Cardiac muscle cell (in vitro differentiated cells and primary cell): Measurements from ENCODE around the gene SENP3. TPM values are rescaled to one million over a fixed set of nuclear protein-coding genes. Genes with fewer than 3 reads are reported as not detected.

ENCODE experiments used
- DNase-seq, 2 donors: peaks; one replicate each; pipeline versions ENCODE4 v3.0.0 to v3.0.0-alpha.2; 2010 to 2017; ENCODE audit warnings: low read depth in 1 of 2, low spot score in 1 of 2
- H3K27ac ChIP-seq: fragments of 200-600 bp; sonication (generic); 2 replicates; pipeline ENCODE4 v1.5.1; 2016
- H3K27me3 ChIP-seq: fragments of 200-600 bp; sonication (generic); 2 replicates; pipeline ENCODE4 v1.6.0; 2016; ENCODE audit warnings: control low read depth
- H3K36me3 ChIP-seq: fragments of 200-600 bp; sonication (generic); 2 replicates; pipeline ENCODE4 v1.5.1; 2016; ENCODE audit warnings: control low read depth
- H3K4me1 ChIP-seq: fragments of 200-600 bp; sonication (generic); 2 replicates; pipeline ENCODE4 v1.8.1; 2017; ENCODE audit warnings: low read depth, mild to moderate bottlenecking, mixed run types
- H3K4me3 ChIP-seq: fragments of 200-600 bp; sonication (generic); 2 replicates; pipeline ENCODE4 v1.5.1; 2016; ENCODE audit warnings: mild to moderate bottlenecking
- H3K9me3 ChIP-seq: fragments of 200-600 bp; sonication (generic); 2 replicates; pipeline ENCODE4 v1.5.1; 2017; ENCODE audit warnings: low read depth, mild to moderate bottlenecking, control low read depth
- polyA plus RNA-seq: library from polyadenylated mRNA; unstranded; fragments of >200 nt; fragmentation: Nextera tagmentation; extraction: Ambion mirVana; gene quantifications from 2 replicates; pipeline ENCODE4 v1.2.1, GENCODE V29; 2016
- total RNA-seq: library from RNA; depleted of rRNA; stranded (reverse); fragments of >200 nt; gene quantifications from 2 replicates; pipeline ENCODE4 v1.2.3, GENCODE V29; 2016
- TF ChIP-seq, protein P1 (sequence below): IDR thresholded peaks from 2 replicates; pipeline ENCODE4 v1.5.1; 2012; ENCODE audit warnings: low read depth, mild to moderate bottlenecking, low read length

Gene SENP3
- total and polyA plus RNA-seq, 2 experiments from 2014 or later = 45.0 to 78.9 TPM

- peaks cover 25% of the 10 kb centered on the region for H3K36me3 ChIP-seq
- no peaks in the 10 kb centered on the region for H3K4me1 ChIP-seq
- H3K27ac ChIP-seq = no peak overlapping the region
These were observed 8.6 kb downstream of the SENP3 start for GRCh38 chr17:7570351-7570750.

GRCh38 chr17:7572338-7572587 is 10.5 kb downstream of the SENP3 start:
- peaks cover 39% of the 10 kb centered on the region for H3K36me3 ChIP-seq
- no peaks in the 10 kb centered on the region for H3K4me1 ChIP-seq
- TF ChIP-seq, protein P1, sequence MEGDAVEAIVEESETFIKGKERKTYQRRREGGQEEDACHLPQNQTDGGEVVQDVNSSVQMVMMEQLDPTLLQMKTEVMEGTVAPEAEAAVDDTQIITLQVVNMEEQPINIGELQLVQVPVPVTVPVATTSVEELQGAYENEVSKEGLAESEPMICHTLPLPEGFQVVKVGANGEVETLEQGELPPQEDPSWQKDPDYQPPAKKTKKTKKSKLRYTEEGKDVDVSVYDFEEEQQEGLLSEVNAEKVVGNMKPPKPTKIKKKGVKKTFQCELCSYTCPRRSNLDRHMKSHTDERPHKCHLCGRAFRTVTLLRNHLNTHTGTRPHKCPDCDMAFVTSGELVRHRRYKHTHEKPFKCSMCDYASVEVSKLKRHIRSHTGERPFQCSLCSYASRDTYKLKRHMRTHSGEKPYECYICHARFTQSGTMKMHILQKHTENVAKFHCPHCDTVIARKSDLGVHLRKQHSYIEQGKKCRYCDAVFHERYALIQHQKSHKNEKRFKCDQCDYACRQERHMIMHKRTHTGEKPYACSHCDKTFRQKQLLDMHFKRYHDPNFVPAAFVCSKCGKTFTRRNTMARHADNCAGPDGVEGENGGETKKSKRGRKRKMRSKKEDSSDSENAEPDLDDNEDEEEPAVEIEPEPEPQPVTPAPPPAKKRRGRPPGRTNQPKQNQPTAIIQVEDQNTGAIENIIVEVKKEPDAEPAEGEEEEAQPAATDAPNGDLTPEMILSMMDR = no peak
- H3K9me3 ChIP-seq = no peaks in the 10 kb centered on the region
- DNase-seq = no peak
- H3K4me3 ChIP-seq = peak overlapping the region; percentile 33
- no peaks in the 10 kb centered on the region for H3K27me3 ChIP-seq
- H3K27ac ChIP-seq = peak overlapping the region; percentile 80

More at GRCh38 chr17:7570351-7570750, 8.6 kb downstream of the SENP3 start:
- TF ChIP-seq, protein P1 = no peak
- Histone ChIP-seq H3K27me3 (no peaks in the 10 kb centered on the region), H3K9me3 (no peaks in the 10 kb centered on the region), H3K4me3 (no peak overlapping the region)
- DNase-seq = no peak

- H3K4me1 ChIP-seq = no peaks in the 10 kb centered on the region
- no peaks in the 10 kb centered on the region for H3K27me3 ChIP-seq
- TF ChIP-seq, protein P1 = no peak
- peak overlapping the region; percentile 84 for H3K4me3 ChIP-seq
- H3K36me3 ChIP-seq = peaks cover 41% of the 10 kb centered on the region
- peak; percentile 99 to 100 for DNase-seq
- peak overlapping the region; percentile 93 for H3K27ac ChIP-seq
- H3K9me3 ChIP-seq = no peaks in the 10 kb centered on the region
These were observed 11.0 kb downstream of the SENP3 start for GRCh38 chr17:7572588-7573323.

GRCh38 chr17:7573324-7574080 is 11.8 kb downstream of the SENP3 start:
- DNase-seq = peak; percentile 94 to 97
- H3K27me3 ChIP-seq = no peaks in the 10 kb centered on the region
- H3K27ac ChIP-seq = peak overlapping the region; percentile 93
- H3K9me3 ChIP-seq = no peaks in the 10 kb centered on the region
- no peaks in the 10 kb centered on the region for H3K4me1 ChIP-seq
- peaks cover 47% of the 10 kb centered on the region for H3K36me3 ChIP-seq
- TF ChIP-seq, protein P1 = no peak
- H3K4me3 ChIP-seq = peak overlapping the region; percentile 84

DNA sequence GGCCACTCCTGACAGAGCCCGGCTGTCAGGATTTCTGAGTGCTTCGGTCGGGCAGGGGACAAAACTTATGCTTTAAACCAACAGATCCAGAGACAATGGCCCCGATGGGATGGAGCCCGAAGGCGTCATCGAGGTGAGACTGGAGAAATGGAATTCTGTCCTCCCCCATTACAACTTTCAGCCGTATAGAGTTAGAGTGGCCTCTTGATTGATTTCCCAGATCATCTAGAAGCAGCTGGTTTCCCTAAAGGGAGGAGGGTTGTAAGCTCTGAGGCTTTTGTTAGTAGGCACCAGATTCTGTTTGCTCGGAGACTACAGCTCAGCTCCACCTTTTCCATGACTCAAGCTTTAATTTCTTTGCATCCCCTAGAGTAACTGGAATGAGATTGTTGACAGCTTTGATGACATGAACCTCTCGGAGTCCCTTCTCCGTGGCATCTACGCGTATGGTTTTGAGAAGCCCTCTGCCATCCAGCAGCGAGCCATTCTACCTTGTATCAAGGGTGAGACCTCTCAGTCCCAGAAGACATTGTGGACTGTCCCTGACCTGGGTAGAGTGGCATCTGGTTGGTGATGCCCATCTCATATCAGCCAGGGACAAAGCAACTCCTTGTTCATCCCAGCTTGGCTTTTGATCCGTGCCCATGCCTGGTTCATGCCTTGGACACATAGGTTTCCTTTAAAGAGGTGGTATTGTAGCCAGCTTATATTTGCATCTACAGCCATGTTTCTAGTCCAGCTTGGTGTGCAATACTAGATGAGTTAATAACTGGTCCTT is 12.6 kb downstream of the SENP3 start:
- no peak for DNase-seq
- TF ChIP-seq, protein P1 = no peak
- Histone ChIP-seq H3K4me1 (no peaks in the 10 kb centered on the region), H3K27me3 (no peaks in the 10 kb centered on the region), H3K36me3 (peaks cover 52% of the 10 kb centered on the region), H3K27ac (peak overlapping the region; percentile 25), H3K9me3 (no peaks in the 10 kb centered on the region), H3K4me3 (peak overlapping the region; percentile 84)
